ENCODE results near the gene ABCA4.

Gene ABCA4

DNA sequence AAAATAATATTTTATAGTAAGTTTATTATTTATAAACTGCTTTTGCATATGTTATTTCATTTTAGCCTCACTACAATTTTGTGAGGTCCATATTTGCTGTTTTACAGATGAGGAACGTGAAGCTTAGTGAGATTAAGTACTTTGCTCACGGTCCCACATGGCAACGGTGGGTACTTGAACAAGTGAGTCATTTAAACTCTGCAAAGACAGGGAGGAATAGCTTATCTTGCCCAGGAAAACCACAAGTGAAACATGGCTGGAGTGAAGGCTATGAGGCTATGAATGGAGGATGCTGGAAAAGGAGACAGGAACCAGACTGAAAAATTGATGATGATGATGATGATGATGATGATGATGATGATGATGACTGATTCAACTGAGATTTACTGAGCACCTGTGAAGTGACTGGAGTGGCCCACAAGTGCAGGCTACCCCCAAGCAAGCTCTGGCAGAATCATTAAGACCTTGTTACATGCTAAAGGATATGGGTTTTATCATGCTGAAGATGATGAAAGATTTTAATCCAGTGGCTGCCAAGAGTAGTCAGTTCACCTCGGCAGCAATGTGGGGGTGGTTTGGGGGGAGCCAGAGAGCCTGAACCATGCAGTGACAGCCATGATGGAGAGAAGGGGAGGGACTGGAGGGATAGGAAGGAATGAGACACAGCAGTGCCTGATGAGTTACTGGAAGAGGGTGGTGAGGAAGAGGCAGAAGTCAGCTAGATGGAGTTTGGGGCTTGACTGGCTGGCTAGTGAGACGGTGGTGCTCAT lies 1.4 kb upstream of the ABCA4 start:
- DNase-seq (ENCODE audit: low read depth), result no peak

GRCh38 chr1:94121411-94121821 lies 468 bp upstream of the ABCA4 start:
- no peak for DNase-seq (ENCODE audit: low read depth)

DNA sequence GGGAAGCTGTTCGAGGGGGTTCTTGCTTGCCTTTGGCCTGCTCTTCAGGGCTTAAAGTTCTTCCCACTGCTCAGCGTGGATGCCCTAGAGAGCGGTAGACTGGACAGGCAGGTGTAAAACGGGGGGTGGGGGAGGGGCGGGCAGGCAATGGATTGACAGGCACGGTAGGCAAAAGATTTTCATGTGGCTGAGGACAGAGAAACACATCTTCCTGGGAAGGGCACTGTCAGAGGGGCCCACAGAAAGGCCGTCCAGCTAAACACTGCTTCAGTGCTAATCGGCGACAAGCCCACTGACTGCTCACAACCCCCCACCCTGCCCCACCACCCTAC lies 412 bp downstream of the ABCA4 start:
- no peak for DNase-seq (ENCODE audit: low read depth)

GRCh38 chr1:94119796-94120569 lies 965 bp downstream of the ABCA4 start:
- DNase-seq (ENCODE audit: low read depth), result no peak

- DNase-seq (ENCODE audit: low read depth), result no peak
Observed at GRCh38 chr1:94119306-94119705, 1.6 kb downstream of the ABCA4 start.

- no peak for DNase-seq (ENCODE audit: low read depth)
Observed at GRCh38 chr1:94118471-94118870, 2.5 kb downstream of the ABCA4 start.

DNA sequence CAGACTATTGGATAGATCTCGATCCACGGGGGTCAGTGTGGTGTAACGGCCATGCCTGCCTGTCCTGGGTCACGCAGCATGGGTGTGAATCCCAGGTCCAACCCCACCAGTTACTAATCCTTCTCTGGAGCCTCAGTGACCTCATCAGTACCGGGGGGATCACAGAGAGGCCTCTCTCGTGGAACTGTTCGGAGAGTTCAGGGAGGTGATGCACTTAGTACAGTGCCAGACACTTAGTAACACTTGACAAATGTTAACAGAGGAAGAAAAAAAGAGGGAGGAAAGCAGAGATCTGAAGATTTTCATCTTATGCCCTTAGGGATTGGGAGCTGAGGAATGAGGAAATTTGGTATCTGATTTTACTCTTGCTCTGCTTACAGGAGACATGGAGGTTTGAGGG lies 2.9 kb downstream of the ABCA4 start:
- no peak for DNase-seq (ENCODE audit: low read depth)

DNA sequence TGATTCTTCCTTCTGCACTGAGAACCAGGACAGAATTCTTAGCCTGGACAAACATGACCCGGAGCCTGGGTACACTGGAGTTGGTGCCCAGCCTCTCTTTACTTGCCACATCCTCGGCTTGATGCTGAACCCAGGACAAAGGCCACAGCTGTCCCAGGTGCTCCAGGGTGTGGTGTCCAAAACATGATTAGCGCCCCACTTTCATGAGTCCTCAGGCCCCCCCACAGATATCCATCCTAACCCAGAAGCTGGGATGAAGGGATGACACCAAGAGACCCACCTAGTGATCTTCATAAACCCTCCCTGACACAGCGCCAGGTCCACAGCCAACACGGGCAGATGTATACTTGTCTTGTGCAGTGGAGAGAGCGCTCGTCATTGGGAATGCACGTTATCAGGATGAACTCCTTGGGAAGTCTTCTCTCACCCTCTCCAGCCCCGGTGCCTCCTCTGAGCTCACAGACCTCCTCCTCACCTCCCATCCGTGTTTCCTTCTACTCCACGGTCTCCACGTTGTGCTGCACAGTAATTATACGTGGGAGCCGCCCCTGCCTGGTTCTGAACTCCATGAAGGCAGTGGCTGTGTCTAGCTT lies 3.6 kb downstream of the ABCA4 start:
- DNase-seq (ENCODE audit: low read depth), result no peak

DNA sequence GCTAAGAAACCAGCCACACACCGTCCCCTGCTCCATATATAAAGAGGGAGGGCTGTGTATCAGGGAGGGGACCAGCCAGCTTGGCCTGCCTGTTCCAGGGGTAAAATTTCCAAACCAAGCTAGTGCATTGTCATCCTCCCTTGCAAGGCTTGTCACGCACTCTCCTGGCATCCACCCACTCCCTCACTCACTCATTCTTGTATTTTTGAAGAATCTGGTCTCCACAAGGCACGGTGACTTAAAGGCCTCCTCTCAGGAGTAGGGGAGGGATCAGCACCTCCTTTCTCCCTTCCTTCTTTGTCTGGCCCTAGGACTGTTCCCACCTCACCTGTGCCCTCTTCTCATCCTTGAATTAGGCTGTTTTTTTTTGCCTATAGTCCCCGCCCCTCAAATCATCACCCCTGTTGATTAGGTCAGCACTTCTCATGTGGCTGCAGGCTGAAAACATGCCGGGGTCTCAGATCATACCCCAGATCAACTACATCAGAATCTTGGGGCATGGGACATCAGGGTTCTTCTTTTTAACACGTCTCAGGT lies 5.0 kb downstream of the ABCA4 start:
- no peak for DNase-seq (ENCODE audit: low read depth)

DNA sequence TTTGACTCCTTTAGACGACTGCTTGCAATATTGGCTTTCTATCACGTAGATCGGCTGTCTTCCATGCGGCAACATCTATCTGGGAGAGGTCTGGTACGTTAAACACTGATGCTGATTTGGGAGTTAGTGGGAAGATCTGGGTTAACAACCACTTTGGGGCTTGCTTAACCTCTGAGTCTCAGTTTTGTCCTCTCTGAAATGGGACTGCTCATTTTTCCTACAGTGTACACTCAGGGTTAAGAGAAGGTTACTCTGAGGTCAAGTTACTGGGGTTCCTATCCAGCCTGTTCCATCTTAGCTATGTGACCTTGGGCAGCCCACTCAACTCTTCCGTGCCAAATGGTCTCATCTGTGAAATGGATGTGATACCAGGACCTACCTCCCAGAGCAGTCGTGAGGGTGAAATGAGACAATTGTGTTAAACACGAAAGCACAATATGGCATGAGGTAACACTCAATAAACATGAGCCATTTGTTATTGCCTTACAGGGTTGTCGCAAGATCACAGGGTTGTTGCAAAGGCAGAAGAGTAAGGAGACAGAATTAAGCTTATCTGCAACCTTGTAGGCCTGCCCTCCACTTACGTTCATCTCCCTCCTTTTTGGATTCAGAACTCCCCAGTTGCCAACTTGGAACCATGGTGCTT lies 5.6 kb downstream of the ABCA4 start:
- DNase-seq (ENCODE audit: low read depth), result no peak

GRCh38 chr1:94113589-94114226 lies 7.2 kb downstream of the ABCA4 start:
- DNase-seq (ENCODE audit: low read depth), result no peak

DNA sequence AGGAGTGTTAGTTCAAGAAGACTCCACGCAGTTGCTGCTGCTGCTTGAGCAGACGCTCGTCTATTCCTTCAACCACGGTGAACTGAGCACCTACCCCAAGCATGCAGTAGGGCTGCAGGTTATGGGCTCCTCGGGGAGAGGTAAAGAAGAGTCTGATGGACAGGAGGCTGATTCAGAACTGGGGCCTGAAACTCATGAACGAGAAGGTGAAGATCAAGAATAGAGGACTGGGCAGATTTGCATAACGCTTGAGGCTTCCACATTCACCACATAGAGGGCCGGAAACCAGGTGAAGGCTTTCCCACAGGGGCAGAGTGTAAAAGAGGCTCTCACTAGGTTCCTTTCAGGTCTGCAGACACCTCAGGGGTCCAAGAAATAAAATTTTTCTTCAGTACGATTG lies 9.1 kb downstream of the ABCA4 start:
- no peak for DNase-seq (ENCODE audit: low read depth)

DNA sequence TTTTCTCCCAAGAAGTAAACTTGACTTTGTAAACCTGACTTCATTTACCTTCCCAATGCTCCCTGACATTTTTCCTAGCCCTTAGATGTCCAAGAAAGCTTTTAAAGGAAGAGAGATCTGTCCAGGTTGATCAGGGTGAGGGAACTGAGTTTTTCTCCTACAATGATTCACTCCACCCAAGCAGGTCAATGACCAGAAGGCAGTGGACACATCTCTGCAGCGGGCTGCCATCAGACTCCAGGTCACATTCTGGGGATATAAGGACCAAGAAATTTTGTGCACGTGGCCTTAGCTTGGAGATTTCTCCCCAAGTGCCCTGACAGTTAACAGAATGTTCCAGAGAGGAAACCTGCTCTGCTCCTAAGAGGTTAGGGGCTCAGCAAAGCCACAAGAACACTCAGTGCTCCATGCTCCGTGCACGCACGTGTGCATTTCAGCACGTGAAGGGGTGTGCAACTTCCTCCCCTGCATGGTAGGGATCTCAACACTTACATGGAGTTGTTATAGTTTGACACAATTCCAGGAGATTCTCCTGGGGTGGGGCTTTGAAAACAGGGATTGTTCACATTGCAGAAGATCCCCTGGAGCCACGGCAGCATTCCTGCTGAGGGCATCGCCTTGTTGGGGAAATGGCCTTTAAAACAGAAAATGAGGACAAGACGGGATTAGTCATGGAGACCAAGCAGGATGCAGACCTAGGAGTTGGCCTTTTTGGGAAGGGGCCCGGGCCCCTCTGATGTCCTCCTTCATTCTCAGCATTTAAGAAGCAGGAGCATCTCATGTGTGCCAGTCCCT lies 9.8 kb downstream of the ABCA4 start:
- no peak for DNase-seq (ENCODE audit: low read depth)

GRCh38 chr1:94110021-94110761 lies 10.8 kb downstream of the ABCA4 start:
- DNase-seq (ENCODE audit: low read depth), result no peak

DNA sequence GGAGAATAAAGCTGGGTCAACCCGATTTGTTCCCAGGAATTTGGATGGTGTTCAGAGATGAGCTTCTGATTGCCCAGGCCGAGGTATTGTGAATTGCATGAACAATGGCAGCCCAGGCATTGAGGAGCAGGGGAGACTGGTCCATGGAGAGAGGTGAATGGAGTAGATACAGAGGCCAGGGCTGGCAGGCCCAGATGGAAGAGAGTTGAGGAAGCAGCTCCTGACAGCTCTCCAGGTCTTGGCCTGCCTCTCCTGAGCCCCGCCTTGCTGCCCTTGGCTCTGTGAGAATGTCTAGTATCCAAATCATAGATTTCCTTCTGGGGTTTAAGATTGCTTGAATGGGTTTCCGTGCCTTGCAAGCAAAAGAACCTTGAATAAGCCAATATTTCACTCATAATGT lies 11.5 kb downstream of the ABCA4 start:
- DNase-seq (ENCODE audit: low read depth), result no peak

- no peak for DNase-seq (ENCODE audit: low read depth)
Observed at GRCh38 chr1:94107141-94107540, 13.8 kb downstream of the ABCA4 start.

GRCh38 chr1:94106716-94107115 lies 14.2 kb downstream of the ABCA4 start:
- DNase-seq (ENCODE audit: low read depth), result no peak

DNA sequence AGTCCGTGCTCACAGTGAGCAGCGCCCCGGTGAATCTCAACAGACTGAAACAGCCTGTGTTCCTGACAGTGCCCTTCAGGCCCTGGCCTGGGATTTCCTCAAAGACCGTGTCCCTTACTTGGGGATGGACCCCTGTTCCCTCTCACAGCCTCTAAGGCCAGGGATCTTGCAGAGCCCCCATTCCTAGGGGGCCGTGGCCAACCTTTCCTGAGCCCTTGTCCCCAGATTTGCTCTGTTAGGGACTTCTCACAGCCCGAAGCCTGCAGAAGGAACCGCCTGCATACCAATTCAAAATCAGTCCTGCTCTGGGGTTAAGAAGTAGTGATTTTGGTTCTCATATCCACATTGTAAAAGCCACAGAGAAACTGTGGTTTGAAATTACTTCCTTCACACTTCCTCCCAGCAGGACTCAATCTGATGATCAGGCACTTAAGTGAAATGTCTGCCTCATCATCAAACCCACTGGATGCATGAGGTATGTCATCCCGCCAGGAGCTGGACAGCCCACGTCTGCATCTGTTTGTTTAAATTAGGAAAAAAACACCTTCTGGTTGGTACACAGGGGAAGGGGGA lies 14.9 kb downstream of the ABCA4 start:
- DNase-seq (ENCODE audit: low read depth), result no peak

DNA sequence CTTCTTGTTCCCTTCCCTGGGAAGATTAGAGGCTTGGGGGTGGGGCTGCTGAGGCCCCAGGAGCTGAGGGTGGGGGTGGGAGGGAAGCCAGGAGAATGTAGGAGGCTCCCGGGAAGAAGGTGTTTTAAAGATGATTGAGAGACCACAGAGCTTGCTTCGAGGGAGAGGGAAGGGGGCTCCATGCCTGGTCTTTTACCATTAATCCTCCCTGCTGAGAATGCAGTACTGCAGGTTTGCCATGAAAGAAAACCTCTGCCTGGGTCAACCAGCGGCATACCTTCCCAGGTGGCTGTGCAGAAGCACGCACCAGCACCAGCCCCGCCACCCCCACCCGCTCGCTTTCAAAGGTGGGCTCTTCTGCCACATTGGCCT lies 15.4 kb downstream of the ABCA4 start:
- DNase-seq (ENCODE audit: low read depth), result no peak
